Body of pancreas (tissue), 4 donors: ENCODE measurements around the gene ASIC5.

Source experiments
- POLR2A ChIP-seq, 3 donors: fragments of 450-650 bp; IDR thresholded peaks; one replicate each; pipeline ENCODE4 v1.6.1; 2016; ENCODE audit warnings: antibody characterized with exemption in 3 of 3, mild to moderate bottlenecking in 2 of 3
- TF ChIP-seq, protein P1 (sequence below), 7 experiments: fragments of 450-650 bp in 4 of 7; fragments of 200-600 bp in 3 of 7; sonication (generic) in 3 of 7; IDR thresholded peaks; one replicate each; pipeline ENCODE4 v1.5.1; 2016 to 2019; ENCODE audit warnings: antibody characterized with exemption in 7 of 7

DNA sequence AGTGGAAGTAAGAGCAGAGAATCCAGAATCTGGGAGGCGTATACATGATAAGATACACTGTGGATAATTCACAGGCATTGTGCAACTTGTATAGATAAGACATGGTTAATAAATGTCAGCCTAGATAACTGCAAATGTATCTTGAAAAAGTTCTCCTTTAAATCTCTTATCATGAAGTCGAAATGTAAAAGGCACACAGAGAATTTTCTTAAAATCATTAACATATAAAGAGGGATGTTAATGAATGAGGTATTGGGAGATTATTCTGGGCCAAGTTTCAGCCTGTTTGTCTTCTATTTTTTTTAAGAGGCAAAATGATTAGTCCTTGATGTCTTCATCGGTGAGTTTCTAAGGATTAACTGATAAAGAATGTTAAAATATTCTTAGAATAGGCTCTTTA, 38.3 kb upstream of the ASIC5 start:
- TF ChIP-seq, protein P1, sequence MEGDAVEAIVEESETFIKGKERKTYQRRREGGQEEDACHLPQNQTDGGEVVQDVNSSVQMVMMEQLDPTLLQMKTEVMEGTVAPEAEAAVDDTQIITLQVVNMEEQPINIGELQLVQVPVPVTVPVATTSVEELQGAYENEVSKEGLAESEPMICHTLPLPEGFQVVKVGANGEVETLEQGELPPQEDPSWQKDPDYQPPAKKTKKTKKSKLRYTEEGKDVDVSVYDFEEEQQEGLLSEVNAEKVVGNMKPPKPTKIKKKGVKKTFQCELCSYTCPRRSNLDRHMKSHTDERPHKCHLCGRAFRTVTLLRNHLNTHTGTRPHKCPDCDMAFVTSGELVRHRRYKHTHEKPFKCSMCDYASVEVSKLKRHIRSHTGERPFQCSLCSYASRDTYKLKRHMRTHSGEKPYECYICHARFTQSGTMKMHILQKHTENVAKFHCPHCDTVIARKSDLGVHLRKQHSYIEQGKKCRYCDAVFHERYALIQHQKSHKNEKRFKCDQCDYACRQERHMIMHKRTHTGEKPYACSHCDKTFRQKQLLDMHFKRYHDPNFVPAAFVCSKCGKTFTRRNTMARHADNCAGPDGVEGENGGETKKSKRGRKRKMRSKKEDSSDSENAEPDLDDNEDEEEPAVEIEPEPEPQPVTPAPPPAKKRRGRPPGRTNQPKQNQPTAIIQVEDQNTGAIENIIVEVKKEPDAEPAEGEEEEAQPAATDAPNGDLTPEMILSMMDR (IDR thresholded peaks at IDR 0.05): no peak
- no peak for TF ChIP-seq POLR2A (IDR thresholded peaks at IDR 0.05)
